HG03103 (cell line): Measurements from ENCODE around the gene NBPF19.
"Not testable (repeated sequence)": the region's sequence is repeated elsewhere in the genome, so short reads cannot be mapped to it uniquely, and the experiment has no call there.

ENCODE experiments used
- ATAC-seq: cut with Tn5 transposase; IDR thresholded peaks from one replicate; pipeline ENCODE4 v1.9.1; 2021; ENCODE audit warnings: low read depth; ENCODE audit not compliant: unreplicated experiment

The NBPF19 gene

GRCh38 chr1:149474745-149475144 is at the start of gene NBPF19:
Gene NBPF19, plus strand, starts transcription at chr1:149475045. Its CDS starts 888 bp downstream, at chr1:149475933.
- not testable (repeated sequence) for ATAC-seq

GRCh38 chr1:149428317-149428716 is 46.5 kb upstream of the NBPF19 start:
- not testable (repeated sequence) for ATAC-seq

GRCh38 chr1:149445451-149445850 is 29.4 kb upstream of the NBPF19 start:
- ATAC-seq = not testable (repeated sequence)

- not testable (repeated sequence) for ATAC-seq
These were observed 22.6 kb upstream of the NBPF19 start for GRCh38 chr1:149452196-149452595.

- ATAC-seq = not testable (repeated sequence)
These were observed 22.2 kb upstream of the NBPF19 start for GRCh38 chr1:149452652-149453051.

- not testable (repeated sequence) for ATAC-seq
These were observed 83.5 kb downstream of the NBPF19 start for GRCh38 chr1:149558350-149558825.

GRCh38 chr1:149561806-149562205 is 87.0 kb downstream of the NBPF19 start:
- not testable (repeated sequence) for ATAC-seq

- ATAC-seq = not testable (repeated sequence)
These were observed 90.6 kb downstream of the NBPF19 start for GRCh38 chr1:149565485-149565884.

GRCh38 chr1:149572763-149573162 is 97.9 kb downstream of the NBPF19 start:
- not testable (repeated sequence) for ATAC-seq

GRCh38 chr1:149585592-149585991 is 110.7 kb downstream of the NBPF19 start:
- ATAC-seq = not testable (repeated sequence)
